Right lobe of liver (tissue), 6 donors: ENCODE measurements around the gene ANKRD33. TPM values are rescaled to one million over a fixed set of nuclear protein-coding genes. Genes with fewer than 3 reads are reported as not detected.
A peak's percentile ranks its signal among the peaks of the same experiment; 100 is the strongest.

Source experiments
- ATAC-seq, 4 donors: fragments of 200-7000 bp; cut with Tn5 transposase; one replicate each; pipeline ENCODE4 v1.9.1; 2020; ENCODE audit warnings: mild to moderate bottlenecking in 4 of 4, moderate library complexity in 4 of 4
- DNase-seq, 3 donors: peaks; one replicate each; pipeline ENCODE4 v3.0.0-alpha.2; 2020
- H3K27ac ChIP-seq, 3 donors: fragments of 200-600 bp; one replicate each; pipeline ENCODE4 v1.8.0; 2022
- H3K27me3 ChIP-seq, 2 donors: fragments of 200-600 bp; one replicate each; pipeline ENCODE4 v1.8.0; 2022
- H3K36me3 ChIP-seq, 4 donors: fragments of 200-600 bp; sonication (generic) in 1 of 4; one replicate each; pipeline versions ENCODE4 v1.5.1 to v1.8.0; 2017 to 2022; ENCODE audit warnings: control low read depth in 1 of 4
- H3K4me1 ChIP-seq, 4 donors: fragments of 200-600 bp; sonication (generic) in 1 of 4; one replicate each; pipeline versions ENCODE4 v1.5.1 to v1.8.0; 2017 to 2022; ENCODE audit warnings: control low read depth in 1 of 4
- H3K4me3 ChIP-seq, 3 donors: fragments of 200-600 bp; one replicate each; pipeline ENCODE4 v1.8.0; 2022
- H3K9me3 ChIP-seq, 4 donors: fragments of 200-600 bp; sonication (generic) in 1 of 4; one replicate each; pipeline versions ENCODE4 v1.5.1 to v1.8.0; 2017 to 2022; ENCODE audit warnings: control low read depth in 1 of 4
- CTCF ChIP-seq, 4 donors: fragments of 200-600 bp in 3 of 4; fragments of 450-650 bp in 1 of 4; IDR thresholded peaks; one replicate each; pipeline versions ENCODE4 v1.5.1 to v1.8.0; 2016 to 2022; ENCODE audit warnings: antibody characterized with exemption in 4 of 4, mild to moderate bottlenecking in 2 of 4
- POLR2A ChIP-seq: fragments of 450-650 bp; IDR thresholded peaks from one replicate; pipeline ENCODE4 v1.6.1; 2017; ENCODE audit warnings: antibody characterized with exemption, mild to moderate bottlenecking
- WGBS: methylation state at CpG from one replicate; pipeline ENCODE4 v1.1.6; 2018; ENCODE audit warnings: low coverage, low lambda C conversion rate; ENCODE audit not compliant: insufficient coverage; ENCODE audit errors: missing lambda C conversion rate; 5-methylcytosine and 5-hydroxymethylcytosine counted together
- intact Hi-C, 2 donors: fragments of 100-400 bp; cut with DNase I; formaldehyde crosslinking; loops; one replicate each; pipeline versions ENCODE4 v1.11.2 to v1.14.1; 2022
- total RNA-seq, 6 experiments: library from RNA; depleted of rRNA in 2 of 6; stranded (reverse); fragments of >200 nt in 2 of 6; fragmentation: NEBNext Ultra II Directional in 3 of 6; extraction: Animal tissue kit (Norgen Biotek cat#: 25700) in 3 of 6; gene quantifications; one replicate each; pipeline versions ENCODE4 v1.1.0 to v1.2.4, GENCODE V29; 2016 to 2023
- donor health status: DM: no; HTN: yes; CAD: no.
- donor health status: DM: no; HTN: no; CAD: no.
- donor health status: DM: no; HTN: no; CAD: no.
- donor health status: DM: no; HTN: yes; CAD: no.
- donor health status: DM: no; HTN: yes; CAD: no.

The ANKRD33 gene
- total RNA-seq, 6 experiments from 2014 or later = 1.1 to 10.5 (median 2.1) TPM; not detected in 3

GRCh38 chr12:51869496-51869865 is 18.4 kb upstream of the ANKRD33 start:
- H3K27me3 ChIP-seq = no peaks in the 10 kb centered on the region
- H3K9me3 ChIP-seq = no peaks in the 10 kb centered on the region
- no peak overlapping the region for H3K4me3 ChIP-seq
- no peak overlapping the region for H3K27ac ChIP-seq
- intact Hi-C loops = no loop called here
- ATAC-seq (no peak), DNase-seq (no peak)
- H3K4me1 ChIP-seq = peaks cover 0 to 10% (median 0%) of the 10 kb centered on the region in 4 donors
- H3K36me3 ChIP-seq = no peaks in the 10 kb centered on the region
- TF ChIP-seq CTCF (IDR thresholded peaks at IDR 0.05) (no peak), POLR2A (no peak)
- 27% methylated on average over 9 of the region's 20 CpGs for WGBS

DNA sequence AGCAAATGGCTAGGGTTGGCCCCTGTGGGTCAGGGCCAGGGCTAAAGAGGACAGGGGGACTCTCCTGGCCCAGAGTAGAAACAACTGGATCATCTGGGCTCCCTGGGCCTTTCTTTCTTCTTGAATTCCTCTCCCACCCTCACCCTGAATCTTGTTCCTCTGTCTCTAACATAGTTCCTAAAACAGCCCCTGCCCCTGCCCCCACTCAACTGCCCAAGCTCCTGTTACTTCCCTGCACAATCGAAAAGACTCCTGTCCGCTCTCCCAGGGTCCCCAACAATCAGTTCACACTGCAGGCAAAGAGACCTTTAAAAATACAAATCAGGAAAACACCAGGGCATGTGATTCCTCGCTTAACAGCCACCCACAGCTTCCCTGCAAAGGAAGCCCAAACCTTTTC is 18.0 kb upstream of the ANKRD33 start:
- DNase-seq (peak in 1 of 3 donors; percentile 14), ATAC-seq (no peak)
- no peaks in the 10 kb centered on the region for H3K36me3 ChIP-seq
- no peak overlapping the region for H3K27ac ChIP-seq
- peaks cover 0 to 10% (median 0%) of the 10 kb centered on the region in 4 donors for H3K4me1 ChIP-seq
- H3K4me3 ChIP-seq = no peak overlapping the region
- TF ChIP-seq POLR2A = no peak
- no peak for TF ChIP-seq CTCF (IDR thresholded peaks at IDR 0.05)
- H3K27me3 ChIP-seq = no peaks in the 10 kb centered on the region
- intact Hi-C loops = loop anchor here in 1 of 2 donors (10.0 kb wide), 1 partner anchor 45 kb away; no protein-coding TSS in a partner anchor
- H3K9me3 ChIP-seq = no peaks in the 10 kb centered on the region
- 77% methylated on average over 3 of the region's 3 CpGs for WGBS

DNA sequence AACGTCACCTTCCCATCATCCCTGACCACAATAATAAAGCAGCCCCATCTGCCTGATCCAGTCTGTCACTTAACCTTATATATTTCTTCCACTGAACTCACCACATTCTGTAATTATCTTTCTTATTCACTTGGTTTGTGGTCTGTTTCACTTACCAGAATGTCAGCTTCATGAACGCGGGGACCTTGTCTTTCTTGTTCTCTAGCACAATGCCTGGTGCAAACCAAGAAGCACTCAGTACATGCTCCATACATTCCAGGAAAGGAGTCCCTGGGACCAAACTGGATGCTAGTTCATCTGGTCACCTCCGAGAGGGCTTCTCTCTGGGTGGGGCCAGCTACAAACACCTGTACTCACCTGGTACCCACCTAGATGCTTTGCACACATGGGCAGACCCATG is 17.4 kb upstream of the ANKRD33 start:
- ATAC-seq (no peak), DNase-seq (no peak)
- TF ChIP-seq POLR2A (no peak), CTCF (IDR thresholded peaks at IDR 0.05) (no peak)
- H3K27me3 ChIP-seq = no peaks in the 10 kb centered on the region
- H3K4me3 ChIP-seq = no peak overlapping the region
- peaks cover 0 to 10% (median 0%) of the 10 kb centered on the region in 4 donors for H3K4me1 ChIP-seq
- 49% methylated on average over 4 of the region's 4 CpGs for WGBS
- intact Hi-C loops = loop anchor here in 1 of 2 donors (10.0 kb wide), 1 partner anchor 46 kb away; no protein-coding TSS in a partner anchor
- H3K36me3 ChIP-seq = no peaks in the 10 kb centered on the region
- no peak overlapping the region for H3K27ac ChIP-seq
- H3K9me3 ChIP-seq = no peaks in the 10 kb centered on the region

GRCh38 chr12:51871126-51871525 is 16.8 kb upstream of the ANKRD33 start:
- Histone ChIP-seq H3K27ac (no peak overlapping the region), H3K9me3 (no peaks in the 10 kb centered on the region), H3K4me1 (peaks cover 0 to 10% (median 0%) of the 10 kb centered on the region in 4 donors), H3K27me3 (no peaks in the 10 kb centered on the region), H3K36me3 (no peaks in the 10 kb centered on the region), H3K4me3 (no peak overlapping the region)
- intact Hi-C loops = loop anchor here in 1 of 2 donors (10.0 kb wide), 1 partner anchor 46 kb away; no protein-coding TSS in a partner anchor
- ATAC-seq (peak in 3 of 4 donors; percentile 8 to 44 (median 35)), DNase-seq (peak in 1 of 3 donors; percentile 55)
- TF ChIP-seq CTCF (IDR thresholded peaks at IDR 0.05) = no peak
- TF ChIP-seq POLR2A = no peak
- WGBS = 8% methylated on average over 2 of the region's 6 CpGs
